BLaER1 (cell line): Measurements from ENCODE around the gene WWOX.

Source experiments
- H3K27ac ChIP-seq: shearing (Covaris generic); formaldehyde crosslinking; 2 replicates; pipeline ENCODE4 v1.8.1; 2022
- H3K27me3 ChIP-seq: shearing (Covaris generic); formaldehyde crosslinking; 2 replicates; pipeline ENCODE4 v1.8.1; 2022
- H3K36me3 ChIP-seq: shearing (Covaris generic); formaldehyde crosslinking; 2 replicates; pipeline ENCODE4 v1.8.1; 2022
- H3K4me1 ChIP-seq: shearing (Covaris generic); formaldehyde crosslinking; 2 replicates; pipeline ENCODE4 v1.8.1; 2022
- H3K4me2 ChIP-seq: shearing (Covaris generic); formaldehyde crosslinking; 2 replicates; pipeline ENCODE4 v1.8.1; 2022
- H3K4me3 ChIP-seq: shearing (Covaris generic); formaldehyde crosslinking; 2 replicates; pipeline ENCODE4 v1.8.1; 2022
- H3K9ac ChIP-seq: shearing (Covaris generic); formaldehyde crosslinking; 2 replicates; pipeline ENCODE4 v1.8.1; 2022
- H3K9me3 ChIP-seq: shearing (Covaris generic); formaldehyde crosslinking; 2 replicates; pipeline ENCODE4 v1.8.1; 2022
- H4K20me1 ChIP-seq: shearing (Covaris generic); formaldehyde crosslinking; 2 replicates; pipeline ENCODE4 v1.8.1; 2022
- Cebpa-rat ChIP-seq: shearing (Covaris generic); IDR thresholded peaks from 2 replicates; pipeline ENCODE4 v1.8.1; 2022

Gene WWOX

DNA sequence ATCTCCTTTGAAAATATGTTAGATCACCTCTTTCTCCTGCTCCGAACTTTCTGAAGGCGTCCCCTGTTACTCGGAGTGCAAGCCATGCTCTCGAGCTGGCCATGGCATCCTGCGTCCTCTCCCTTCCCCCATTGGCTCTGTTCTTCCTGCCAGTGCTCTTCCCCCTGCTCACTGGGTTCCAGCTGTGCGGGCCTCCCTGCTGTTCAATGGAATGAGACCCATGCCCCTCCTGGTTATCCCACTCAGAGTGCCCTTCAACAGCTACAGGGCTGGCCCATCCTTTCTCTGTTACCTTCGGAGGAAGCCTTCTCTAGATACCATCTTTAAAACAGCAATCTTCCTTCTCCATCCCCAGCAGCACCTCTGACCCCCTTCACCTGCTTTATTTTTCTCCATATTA is 996.8 kb downstream of the WWOX start:
- TF ChIP-seq Cebpa-rat, result no peak
- Histone ChIP-seq H3K36me3 (no peaks in the 10 kb centered on the region), H3K9ac (no peak overlapping the region), H3K4me3 (no peak overlapping the region), H4K20me1 (peaks cover 3% of the 10 kb centered on the region), H3K27me3 (no peaks in the 10 kb centered on the region), H3K9me3 (no peaks in the 10 kb centered on the region), H3K4me1 (peaks cover 72% of the 10 kb centered on the region), H3K27ac (no peak overlapping the region), H3K4me2 (peak overlapping the region; percentile 29)

DNA sequence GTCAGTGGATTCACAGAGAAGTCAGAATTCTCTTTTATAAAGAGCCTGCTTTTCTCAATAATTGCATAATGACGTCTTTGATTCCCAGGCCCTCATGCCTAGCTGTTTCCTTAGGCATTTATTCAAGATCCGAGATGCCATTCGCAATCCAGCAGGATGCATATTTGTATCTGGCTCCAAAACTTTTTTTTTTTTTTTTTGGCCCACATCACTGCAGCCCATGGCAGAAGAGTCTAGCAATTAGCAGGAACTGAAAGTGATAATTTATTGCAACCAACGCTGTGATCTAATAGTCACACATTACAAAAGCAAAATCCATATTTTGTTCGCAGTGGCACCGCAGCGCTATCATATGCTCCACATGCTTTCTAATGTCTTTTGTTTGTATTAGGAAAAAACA is 997.7 kb downstream of the WWOX start:
- Histone ChIP-seq H3K27ac (no peak overlapping the region), H3K27me3 (no peaks in the 10 kb centered on the region), H3K9me3 (no peaks in the 10 kb centered on the region), H3K4me2 (peak overlapping the region; percentile 29), H3K4me1 (peaks cover 63% of the 10 kb centered on the region), H3K4me3 (no peak overlapping the region), H4K20me1 (no peaks in the 10 kb centered on the region), H3K36me3 (no peaks in the 10 kb centered on the region), H3K9ac (no peak overlapping the region)
- TF ChIP-seq Cebpa-rat, result no peak

DNA sequence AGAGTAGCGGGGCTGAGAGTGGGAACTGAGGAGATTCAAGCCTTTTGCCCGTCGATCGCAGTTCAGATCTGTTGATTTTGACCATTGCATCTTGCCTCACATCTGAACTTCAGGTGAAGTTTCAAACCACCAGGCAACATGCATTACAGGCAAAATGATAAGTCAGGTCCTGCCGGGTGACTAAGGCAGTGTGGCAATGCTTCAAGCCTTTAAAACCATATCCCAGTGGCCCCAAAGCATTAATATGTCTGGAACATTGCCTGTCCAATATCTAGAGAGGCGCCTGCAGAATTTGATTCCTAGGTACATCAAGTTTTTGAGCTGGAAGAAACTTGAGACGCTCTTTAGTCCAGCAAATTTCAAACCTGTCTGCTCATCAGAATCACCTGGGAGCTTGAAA is 998.3 kb downstream of the WWOX start:
- H3K27me3 ChIP-seq, result no peaks in the 10 kb centered on the region
- H3K4me3 ChIP-seq, result no peak overlapping the region
- H3K4me1 ChIP-seq, result peaks cover 57% of the 10 kb centered on the region
- TF ChIP-seq Cebpa-rat, result no peak
- no peak overlapping the region for H3K4me2 ChIP-seq
- no peaks in the 10 kb centered on the region for H4K20me1 ChIP-seq
- no peaks in the 10 kb centered on the region for H3K36me3 ChIP-seq
- H3K9ac ChIP-seq, result no peak overlapping the region
- no peaks in the 10 kb centered on the region for H3K9me3 ChIP-seq
- no peak overlapping the region for H3K27ac ChIP-seq

DNA sequence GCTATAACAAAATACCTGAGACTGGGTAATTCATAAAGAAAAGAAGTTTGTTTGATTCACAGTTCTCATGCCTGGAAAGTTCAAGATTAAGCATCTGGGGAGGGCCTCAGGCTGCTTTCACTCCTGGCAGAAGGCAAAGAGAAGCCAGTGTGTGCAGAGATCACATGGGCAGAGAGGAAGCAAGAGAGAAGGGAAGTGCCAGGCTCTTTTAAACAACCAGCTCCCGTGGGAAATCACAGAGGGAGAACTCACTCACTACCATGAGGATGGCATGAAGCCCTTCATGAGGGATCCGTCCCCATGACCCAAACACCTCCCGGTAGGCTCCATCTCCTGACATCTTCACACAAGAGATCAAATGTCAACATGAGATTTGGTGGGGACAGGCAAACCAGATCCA is 999.5 kb downstream of the WWOX start:
- peak overlapping the region; percentile 50 for H3K4me2 ChIP-seq
- H3K27me3 ChIP-seq, result no peaks in the 10 kb centered on the region
- no peak overlapping the region for H3K4me3 ChIP-seq
- H3K9ac ChIP-seq, result no peak overlapping the region
- no peaks in the 10 kb centered on the region for H3K9me3 ChIP-seq
- no peaks in the 10 kb centered on the region for H3K36me3 ChIP-seq
- TF ChIP-seq Cebpa-rat, result no peak
- peaks cover 45% of the 10 kb centered on the region for H3K4me1 ChIP-seq
- H4K20me1 ChIP-seq, result no peaks in the 10 kb centered on the region
- H3K27ac ChIP-seq, result no peak overlapping the region

DNA sequence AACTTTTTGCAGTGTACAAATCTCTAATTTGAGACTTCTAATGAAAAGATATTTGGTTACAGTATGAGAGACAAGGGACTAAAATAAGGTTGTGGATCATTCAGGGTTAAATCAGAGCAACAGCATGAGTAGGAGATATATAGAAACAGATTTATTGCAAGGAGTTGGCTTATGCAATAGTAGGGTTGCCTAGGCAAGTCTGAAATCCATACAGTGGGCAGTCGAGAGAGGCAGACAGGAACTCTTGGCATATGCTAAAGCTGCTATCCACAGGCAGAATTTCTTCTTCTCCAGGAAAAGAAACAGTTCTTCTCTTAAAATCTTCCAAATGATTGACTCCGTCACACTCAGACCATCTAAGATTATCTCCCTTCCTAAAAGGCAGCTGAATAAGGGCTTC is 1000.3 kb downstream of the WWOX start:
- H3K27me3 ChIP-seq, result no peaks in the 10 kb centered on the region
- no peaks in the 10 kb centered on the region for H3K36me3 ChIP-seq
- H3K27ac ChIP-seq, result no peak overlapping the region
- H3K9me3 ChIP-seq, result no peaks in the 10 kb centered on the region
- no peak overlapping the region for H3K4me3 ChIP-seq
- TF ChIP-seq Cebpa-rat, result no peak
- no peak overlapping the region for H3K9ac ChIP-seq
- H3K4me2 ChIP-seq, result peak overlapping the region; percentile 52; the same call in 1 of the 2 replicates
- H3K4me1 ChIP-seq, result peaks cover 37% of the 10 kb centered on the region
- no peaks in the 10 kb centered on the region for H4K20me1 ChIP-seq

DNA sequence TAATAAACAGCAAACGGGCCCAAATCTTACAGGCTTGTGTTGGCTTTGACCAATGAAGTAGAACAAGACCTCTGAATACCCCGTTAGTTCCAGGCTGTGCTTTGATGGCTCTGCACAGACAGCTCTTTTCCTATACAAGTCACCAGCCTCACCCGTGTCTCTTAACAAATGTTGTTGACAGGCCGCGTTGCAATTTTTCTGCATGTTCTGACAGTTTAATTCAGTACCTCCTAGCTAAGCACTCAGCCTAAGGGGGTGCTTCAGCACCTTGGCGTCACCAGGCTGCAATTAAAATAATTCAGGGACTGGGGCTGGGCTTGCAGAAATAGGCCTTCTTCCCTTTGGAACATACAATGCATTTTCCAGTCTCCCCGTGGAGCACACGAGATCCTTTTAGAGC is 1001.0 kb downstream of the WWOX start:
- Histone ChIP-seq H4K20me1 (no peaks in the 10 kb centered on the region), H3K4me2 (peak overlapping the region; percentile 52), H3K4me3 (no peak overlapping the region), H3K4me1 (peaks cover 32% of the 10 kb centered on the region), H3K9me3 (no peaks in the 10 kb centered on the region), H3K36me3 (no peaks in the 10 kb centered on the region), H3K27me3 (no peaks in the 10 kb centered on the region), H3K9ac (no peak overlapping the region), H3K27ac (no peak overlapping the region)
- TF ChIP-seq Cebpa-rat, result no peak

DNA sequence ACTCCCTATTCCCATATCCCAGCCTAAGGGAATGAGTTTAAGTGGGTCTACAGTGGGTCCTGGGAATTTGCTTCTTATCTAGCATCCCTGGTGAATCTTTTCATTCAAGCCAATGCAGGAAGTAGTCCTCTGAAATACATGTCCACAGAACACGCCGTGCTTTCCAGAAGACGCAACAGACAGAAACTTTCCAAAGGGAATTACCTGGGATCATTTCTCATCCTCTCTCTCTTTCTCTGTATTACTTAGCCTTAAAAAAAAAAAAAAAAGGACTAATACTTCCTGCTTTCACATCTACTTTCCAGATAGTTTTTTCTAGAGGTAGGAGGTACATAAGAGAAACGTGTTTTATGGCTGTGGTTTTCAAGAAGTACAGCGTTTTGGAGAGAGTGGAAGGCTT is 1002.0 kb downstream of the WWOX start:
- no peak for TF ChIP-seq Cebpa-rat
- Histone ChIP-seq H3K9me3 (no peaks in the 10 kb centered on the region), H3K4me1 (peaks cover 27% of the 10 kb centered on the region), H3K27ac (no peak overlapping the region), H4K20me1 (no peaks in the 10 kb centered on the region), H3K4me2 (no peak overlapping the region), H3K4me3 (no peak overlapping the region), H3K9ac (no peak overlapping the region), H3K27me3 (no peaks in the 10 kb centered on the region), H3K36me3 (no peaks in the 10 kb centered on the region)

DNA sequence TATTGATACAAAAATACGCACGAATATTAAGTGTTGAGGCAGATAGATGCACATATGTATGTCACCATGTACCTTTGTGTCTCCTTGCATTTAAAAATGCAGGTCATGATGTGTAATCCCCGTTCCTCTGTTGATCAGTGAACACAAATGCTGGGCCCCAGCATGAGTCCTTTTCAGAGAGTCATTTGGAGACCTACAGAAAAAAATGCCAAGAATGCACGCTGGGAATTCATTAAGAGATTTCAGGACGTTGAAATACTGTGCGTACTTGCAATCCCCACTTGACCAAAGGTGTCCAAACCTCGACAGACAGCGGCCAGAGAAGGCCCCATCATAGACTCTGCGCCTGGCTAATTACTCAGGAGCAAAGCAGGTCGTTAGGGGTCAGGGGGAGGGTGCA is 1005.1 kb downstream of the WWOX start:
- Histone ChIP-seq H3K4me3 (no peak overlapping the region), H3K9ac (no peak overlapping the region), H3K36me3 (no peaks in the 10 kb centered on the region), H3K27ac (no peak overlapping the region), H3K4me1 (peaks cover 14% of the 10 kb centered on the region), H3K27me3 (no peaks in the 10 kb centered on the region), H3K9me3 (no peaks in the 10 kb centered on the region), H3K4me2 (no peak overlapping the region), H4K20me1 (no peaks in the 10 kb centered on the region)
- no peak for TF ChIP-seq Cebpa-rat

DNA sequence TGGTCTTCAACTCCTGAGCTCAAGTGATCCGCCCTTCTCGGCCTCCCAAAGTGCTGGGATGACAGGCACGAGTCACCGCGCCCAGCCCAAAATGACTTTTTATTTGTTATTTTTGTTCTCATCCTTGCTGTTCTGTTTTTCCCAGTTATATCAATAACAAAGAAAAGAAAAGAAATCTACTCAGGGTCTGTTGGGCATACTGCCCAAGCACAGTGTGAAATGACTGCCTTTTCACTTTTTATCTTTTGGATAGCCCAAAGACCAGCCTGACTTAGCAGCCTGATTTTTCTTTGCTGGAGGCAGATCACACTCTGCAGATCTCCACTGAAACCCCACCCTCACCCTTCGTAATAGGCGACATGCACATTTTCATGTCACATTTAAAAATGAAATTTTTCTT is 1007.8 kb downstream of the WWOX start:
- H3K4me3 ChIP-seq, result no peak overlapping the region
- H3K9me3 ChIP-seq, result no peaks in the 10 kb centered on the region
- no peak overlapping the region for H3K4me2 ChIP-seq
- H3K4me1 ChIP-seq, result no peaks in the 10 kb centered on the region
- no peak for TF ChIP-seq Cebpa-rat
- no peaks in the 10 kb centered on the region for H4K20me1 ChIP-seq
- H3K36me3 ChIP-seq, result no peaks in the 10 kb centered on the region
- H3K9ac ChIP-seq, result no peak overlapping the region
- no peaks in the 10 kb centered on the region for H3K27me3 ChIP-seq
- no peak overlapping the region for H3K27ac ChIP-seq

DNA sequence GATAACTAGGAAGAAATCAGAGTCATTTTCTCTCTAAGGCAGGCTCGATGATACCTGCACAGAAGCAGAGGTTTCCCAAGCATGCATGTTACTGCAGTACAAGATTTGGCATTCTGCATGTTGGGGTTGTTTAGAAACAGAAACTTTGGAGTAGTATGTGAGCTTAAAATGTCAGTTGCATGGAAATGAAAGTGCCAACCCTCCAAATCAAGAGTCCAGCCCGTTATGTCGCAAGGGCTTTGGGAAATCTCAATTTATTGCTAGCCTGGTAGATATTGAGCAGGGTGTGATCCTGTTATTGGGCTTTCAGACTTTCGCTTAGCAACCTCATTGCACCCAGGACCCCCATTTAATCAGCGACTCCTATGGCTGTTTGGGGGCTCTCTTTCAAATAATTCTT is 1010.3 kb downstream of the WWOX start:
- no peak overlapping the region for H3K4me2 ChIP-seq
- no peak overlapping the region for H3K27ac ChIP-seq
- no peaks in the 10 kb centered on the region for H3K27me3 ChIP-seq
- TF ChIP-seq Cebpa-rat, result no peak
- H3K36me3 ChIP-seq, result no peaks in the 10 kb centered on the region
- H3K9ac ChIP-seq, result no peak overlapping the region
- no peaks in the 10 kb centered on the region for H3K9me3 ChIP-seq
- H3K4me1 ChIP-seq, result no peaks in the 10 kb centered on the region
- H4K20me1 ChIP-seq, result no peaks in the 10 kb centered on the region
- H3K4me3 ChIP-seq, result no peak overlapping the region

DNA sequence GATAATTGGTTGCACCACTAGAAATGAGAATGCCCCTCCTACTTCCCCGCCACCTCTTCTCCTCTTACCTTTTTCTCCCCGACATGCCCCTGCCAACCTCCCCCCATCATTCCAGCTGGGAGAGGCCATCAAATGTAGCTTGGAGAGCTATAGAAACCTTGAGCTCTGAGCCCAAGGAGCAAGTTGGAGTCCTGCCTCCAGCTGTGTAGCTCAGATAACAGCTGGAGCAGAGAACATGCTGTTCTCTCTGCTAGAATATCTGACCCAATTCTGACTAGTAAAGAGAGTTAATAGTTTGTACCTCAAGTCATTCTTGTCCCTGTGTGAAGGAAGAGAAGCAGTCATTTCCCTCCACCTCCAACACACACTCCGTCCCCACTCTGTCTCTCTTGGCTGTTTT is 1010.8 kb downstream of the WWOX start:
- TF ChIP-seq Cebpa-rat, result no peak
- Histone ChIP-seq H3K4me2 (no peak overlapping the region), H3K27me3 (no peaks in the 10 kb centered on the region), H3K4me3 (no peak overlapping the region), H3K9ac (no peak overlapping the region), H3K4me1 (no peaks in the 10 kb centered on the region), H3K27ac (no peak overlapping the region), H3K36me3 (no peaks in the 10 kb centered on the region), H4K20me1 (no peaks in the 10 kb centered on the region), H3K9me3 (no peaks in the 10 kb centered on the region)
